Neural cell (in vitro differentiated cells): ENCODE results near the gene ABI3BP.

Experiments used
- CTCF ChIP-seq: fragments of 450-650 bp; IDR thresholded peaks from 2 replicates; pipeline ENCODE4 v1.5.1; 2014; ENCODE audit warnings: antibody characterized with exemption, mild to moderate bottlenecking, moderate library complexity; ENCODE audit not compliant: poor library complexity, severe bottlenecking
- EP300 ChIP-seq: fragments of 450-650 bp; conservative IDR thresholded peaks from 2 replicates; pipeline ENCODE4 v1.6.1; 2014; ENCODE audit warnings: antibody characterized with exemption, mild to moderate bottlenecking, moderate library complexity; ENCODE audit not compliant: poor library complexity, severe bottlenecking
- RAD21 ChIP-seq: fragments of 450-650 bp; conservative IDR thresholded peaks from 2 replicates; pipeline ENCODE4 v1.6.1; 2014; ENCODE audit warnings: antibody characterized with exemption, mild to moderate bottlenecking, moderate library complexity

DNA sequence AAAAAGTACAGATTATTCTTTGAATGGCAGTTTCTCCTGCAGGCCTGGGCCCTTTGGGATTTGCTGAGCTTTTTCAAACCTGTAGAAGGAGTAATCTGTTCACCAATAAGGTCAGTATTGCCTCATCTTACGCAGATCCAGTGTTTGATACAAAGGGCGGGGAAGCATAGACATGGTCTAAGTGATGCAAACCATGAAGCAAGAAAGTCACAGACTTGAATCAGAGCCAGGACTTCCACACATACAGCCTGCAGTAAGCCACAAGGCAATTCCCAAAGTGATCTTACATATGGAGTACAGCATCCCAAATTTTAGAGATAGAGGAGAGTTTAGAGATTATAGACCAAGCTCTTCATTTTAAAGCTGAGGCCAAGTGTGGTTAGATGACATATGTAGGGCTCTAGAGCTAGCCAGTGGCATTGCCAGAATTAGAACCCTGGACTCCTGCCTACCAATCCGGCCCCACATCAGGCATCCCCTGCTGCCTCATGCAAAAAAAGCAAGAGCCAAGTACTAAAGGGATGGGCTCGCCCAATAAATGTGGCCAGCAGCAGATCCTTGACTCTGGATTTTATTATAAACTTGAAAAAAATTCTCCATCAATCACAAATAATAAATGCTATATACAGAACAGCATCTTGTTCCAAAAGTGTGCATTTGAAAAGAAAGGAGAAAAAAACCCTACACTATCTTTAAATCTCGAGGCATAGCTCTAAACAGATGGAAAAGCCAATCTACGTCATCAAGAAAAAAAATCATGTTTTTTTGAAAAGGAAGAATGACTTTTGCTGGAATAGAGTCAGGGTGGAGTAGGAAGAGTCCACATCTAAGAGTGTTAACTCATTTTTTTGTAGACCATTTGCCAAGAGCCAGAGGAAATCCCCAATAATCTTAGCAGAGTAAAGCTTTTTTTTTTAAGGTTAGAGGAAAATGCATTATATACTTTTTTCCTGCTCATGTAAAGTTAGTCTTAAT is 24.0 kb downstream of the ABI3BP start:
- TF ChIP-seq RAD21 (no peak), EP300 (no peak), CTCF (no peak)
